Measurements from ENCODE around the gene PLD5.

DNA sequence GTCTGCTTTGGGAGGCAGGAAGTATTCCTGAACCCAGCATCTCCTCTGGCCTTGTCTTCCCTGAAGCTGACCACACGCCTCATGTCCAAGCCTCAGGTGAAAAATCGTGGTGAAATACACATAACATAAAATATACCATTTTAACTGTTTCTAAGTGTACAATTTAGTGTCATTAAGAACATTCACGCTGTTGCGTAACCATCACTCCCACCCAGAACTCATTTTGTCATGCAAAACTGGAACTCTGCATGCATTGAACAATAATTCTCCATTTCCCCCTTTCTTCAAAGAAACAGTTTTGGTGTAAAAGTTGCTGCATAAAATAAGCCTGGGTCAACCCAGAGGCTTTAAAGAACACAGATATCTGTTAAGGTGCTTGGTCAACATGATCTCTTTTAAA lies 93.5 kb downstream of the PLD5 start:
- no peak for TF ChIP-seq POLR2A (IDR thresholded peaks at IDR 0.05; ENCODE audit: low read depth, low read length)
- TF ChIP-seq, protein P1, sequence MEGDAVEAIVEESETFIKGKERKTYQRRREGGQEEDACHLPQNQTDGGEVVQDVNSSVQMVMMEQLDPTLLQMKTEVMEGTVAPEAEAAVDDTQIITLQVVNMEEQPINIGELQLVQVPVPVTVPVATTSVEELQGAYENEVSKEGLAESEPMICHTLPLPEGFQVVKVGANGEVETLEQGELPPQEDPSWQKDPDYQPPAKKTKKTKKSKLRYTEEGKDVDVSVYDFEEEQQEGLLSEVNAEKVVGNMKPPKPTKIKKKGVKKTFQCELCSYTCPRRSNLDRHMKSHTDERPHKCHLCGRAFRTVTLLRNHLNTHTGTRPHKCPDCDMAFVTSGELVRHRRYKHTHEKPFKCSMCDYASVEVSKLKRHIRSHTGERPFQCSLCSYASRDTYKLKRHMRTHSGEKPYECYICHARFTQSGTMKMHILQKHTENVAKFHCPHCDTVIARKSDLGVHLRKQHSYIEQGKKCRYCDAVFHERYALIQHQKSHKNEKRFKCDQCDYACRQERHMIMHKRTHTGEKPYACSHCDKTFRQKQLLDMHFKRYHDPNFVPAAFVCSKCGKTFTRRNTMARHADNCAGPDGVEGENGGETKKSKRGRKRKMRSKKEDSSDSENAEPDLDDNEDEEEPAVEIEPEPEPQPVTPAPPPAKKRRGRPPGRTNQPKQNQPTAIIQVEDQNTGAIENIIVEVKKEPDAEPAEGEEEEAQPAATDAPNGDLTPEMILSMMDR (IDR thresholded peaks at IDR 0.05; ENCODE audit: extremely low read depth in 1 of 2, insufficient read depth in 1 of 2, low read depth in 1 of 2, low read length in 2 of 2), result no peak

Data from endothelial cell of umbilical vein (primary cell).